GM21723 (cell line): ENCODE measurements around the gene ERN2.
"Not testable (repeated sequence)": the region's sequence is repeated elsewhere in the genome, so short reads cannot be mapped to it uniquely, and the experiment has no call there.

Experiments used
- ATAC-seq: cut with Tn5 transposase; IDR thresholded peaks from one replicate; pipeline ENCODE4 v1.9.1; 2021; ENCODE audit warnings: mild to moderate bottlenecking, moderate library complexity; ENCODE audit not compliant: unreplicated experiment

ERN2 gene

DNA sequence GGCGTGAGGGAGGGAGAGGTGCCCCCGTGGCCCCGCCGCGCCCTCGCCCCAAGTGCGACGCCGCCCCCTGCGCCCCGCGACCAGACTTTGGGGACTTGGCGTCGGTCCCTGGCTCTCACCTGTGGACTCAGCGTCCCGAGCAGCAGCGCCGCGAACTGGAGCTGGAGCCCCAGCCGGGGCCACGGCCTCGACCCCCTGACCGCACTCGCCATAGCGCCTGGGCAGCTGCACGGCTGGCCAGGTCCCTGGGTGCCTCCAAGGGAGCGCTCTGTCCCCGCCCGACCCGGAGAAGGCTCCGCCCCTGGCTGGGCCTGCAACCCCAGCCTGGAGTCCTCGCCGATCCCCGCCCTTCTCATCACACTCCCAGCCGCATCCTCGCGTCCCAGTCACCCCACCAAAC is at the start of gene ERN2:
Gene ERN2 (minus strand): TSS at position 247 of the 400 bp plus-strand sequence. CDS start 35 bp downstream, at position 212.
- no peak for ATAC-seq

DNA sequence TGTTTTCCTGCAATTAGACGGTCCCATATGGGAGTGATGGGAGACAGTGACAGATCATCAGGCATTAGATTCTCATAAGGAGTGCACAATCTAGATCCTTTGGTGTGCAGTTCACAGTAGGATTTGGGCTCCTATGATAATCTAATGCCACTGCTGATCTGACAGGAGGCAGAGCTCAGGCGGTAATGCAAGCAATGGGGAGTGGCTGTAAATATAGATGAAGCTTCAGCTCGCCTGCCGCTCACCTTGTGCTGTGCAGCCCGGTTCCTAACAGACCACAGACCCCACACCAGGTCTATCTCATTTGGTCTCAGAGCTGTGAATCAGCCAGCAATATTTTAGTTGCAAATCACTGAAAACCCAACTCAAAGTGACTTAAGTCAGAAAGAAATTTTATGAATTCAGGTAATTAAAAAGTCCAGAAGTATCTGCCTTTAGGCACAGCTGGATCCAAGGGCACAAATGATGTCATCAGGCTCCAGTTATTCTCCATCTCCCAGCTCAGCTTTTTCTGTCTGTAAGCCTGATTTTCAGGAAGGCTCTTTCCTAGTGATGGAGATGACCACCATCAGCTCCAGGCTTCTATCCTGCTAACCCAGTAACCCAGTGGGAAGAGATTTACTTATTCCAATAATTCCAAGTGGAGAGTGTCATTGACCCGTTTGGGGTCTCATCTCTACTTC is 45.1 kb upstream of the ERN2 start:
- no peak for ATAC-seq

DNA sequence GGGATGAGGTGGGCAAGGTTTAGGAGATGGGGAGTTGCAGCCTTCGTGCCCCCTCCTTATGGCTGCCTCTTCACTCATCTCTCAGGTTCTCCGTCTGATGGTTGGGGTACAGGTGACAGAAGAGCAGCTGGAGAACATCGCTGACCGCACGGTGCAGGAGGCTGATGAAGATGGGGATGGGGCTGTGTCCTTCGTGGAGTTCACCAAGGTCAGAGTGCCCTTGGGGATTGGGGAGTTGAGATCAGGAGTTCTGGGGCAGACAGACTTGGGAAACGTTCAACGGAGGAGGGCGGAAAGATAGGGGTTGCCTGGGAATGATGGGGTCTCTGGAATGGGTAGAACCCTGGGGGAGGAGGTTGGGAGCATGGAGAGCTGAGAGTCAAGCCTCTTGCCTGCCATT is 44.1 kb upstream of the ERN2 start:
- no peak for ATAC-seq

DNA sequence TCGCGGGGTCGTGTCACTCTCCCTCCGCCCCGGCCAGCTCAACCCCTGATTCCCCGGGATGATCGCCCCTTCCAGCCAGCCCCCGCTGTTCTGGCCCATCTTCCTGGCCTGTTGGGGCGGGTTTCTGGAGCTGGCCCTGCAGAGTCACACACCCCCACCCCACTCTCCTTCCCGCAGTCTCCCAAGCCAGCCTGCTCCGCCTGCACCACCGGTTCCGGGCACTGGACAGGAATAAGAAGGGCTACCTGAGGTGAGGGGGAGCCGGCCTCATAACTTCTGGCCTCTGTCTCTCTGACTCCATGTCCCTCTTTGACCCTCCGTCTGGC is 42.4 kb upstream of the ERN2 start:
- ATAC-seq, result no peak

DNA sequence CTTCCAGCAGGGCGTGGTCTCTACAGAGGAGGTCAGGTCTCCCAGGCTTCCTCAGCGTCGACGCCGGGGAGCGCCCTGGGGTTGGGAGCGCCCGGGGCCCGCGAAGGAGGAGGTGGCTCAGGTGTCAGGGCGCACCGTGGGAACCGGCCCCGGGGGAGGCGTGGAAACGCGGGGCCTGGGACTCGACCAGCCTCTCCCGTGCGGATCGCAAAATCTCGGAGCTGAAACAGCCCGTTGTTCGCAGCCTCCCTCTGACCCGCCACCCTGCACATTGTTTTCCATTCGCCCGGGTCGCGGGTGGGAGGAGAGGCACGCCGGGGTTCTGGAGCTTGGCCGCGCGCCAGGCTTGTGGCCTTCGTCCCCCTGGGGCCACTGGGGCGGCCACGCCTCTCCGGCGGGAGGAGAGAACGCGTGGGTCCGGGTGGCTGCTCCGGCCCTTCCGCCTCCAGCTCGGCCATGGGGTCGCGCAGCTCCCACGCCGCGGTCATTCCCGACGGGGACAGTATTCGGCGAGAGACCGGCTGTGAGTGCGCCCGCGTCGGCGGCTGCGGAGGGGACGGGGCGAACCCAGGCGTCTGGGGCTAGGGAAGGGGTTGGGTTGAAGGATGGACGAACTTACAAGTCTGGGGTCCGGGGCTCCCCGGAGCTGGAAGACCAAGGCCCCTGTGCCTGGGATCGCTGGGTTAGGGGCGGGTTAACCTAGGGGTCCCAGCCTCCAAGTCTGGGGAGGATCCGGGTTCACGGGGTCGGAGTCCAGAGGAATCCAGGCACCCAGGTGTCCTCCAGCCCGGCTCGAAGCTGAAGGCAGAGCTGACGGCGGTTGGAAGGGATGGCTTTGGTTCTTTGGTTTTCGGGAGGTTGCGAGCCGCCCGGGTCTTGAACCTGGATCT is 41.8 kb upstream of the ERN2 start, which contains the start of gene CHP2:
Gene CHP2 (plus strand): TSS at position 433 of the 890 bp plus-strand sequence. CDS start 24 bp downstream, at position 457.
- ATAC-seq, result no peak

DNA sequence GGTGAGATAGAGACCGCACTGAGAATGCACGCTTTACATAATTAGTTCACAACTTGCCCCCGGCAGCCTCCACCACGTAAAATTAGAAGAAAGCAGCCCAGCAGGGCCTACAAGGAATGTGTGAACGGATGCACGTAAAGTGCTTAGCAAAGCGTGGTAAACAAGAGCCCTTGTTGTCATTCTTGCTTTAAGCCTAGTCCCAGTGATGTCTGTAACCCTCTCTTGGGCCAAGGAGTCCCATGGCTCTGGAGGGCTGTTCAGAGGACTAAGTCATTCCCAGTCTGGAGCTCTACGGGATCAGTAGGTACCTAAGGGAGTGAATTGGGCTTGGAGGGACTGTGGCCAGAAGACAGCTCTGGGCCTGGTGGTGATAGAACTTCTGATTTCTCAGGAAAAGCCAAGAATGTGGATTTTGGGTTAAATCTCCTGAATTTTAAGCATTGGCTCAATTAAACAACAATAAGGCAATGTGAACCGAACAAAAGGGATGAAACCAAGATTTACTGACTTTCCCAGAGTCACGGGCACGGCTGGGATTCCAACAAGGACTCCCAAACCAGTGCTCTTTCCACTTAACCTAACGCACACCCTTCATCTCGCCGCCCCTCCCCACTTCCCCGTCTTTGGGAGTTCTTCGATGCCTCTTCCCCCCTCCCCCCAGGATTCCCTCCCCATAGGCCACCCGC is 41.0 kb upstream of the ERN2 start:
- no peak for ATAC-seq

DNA sequence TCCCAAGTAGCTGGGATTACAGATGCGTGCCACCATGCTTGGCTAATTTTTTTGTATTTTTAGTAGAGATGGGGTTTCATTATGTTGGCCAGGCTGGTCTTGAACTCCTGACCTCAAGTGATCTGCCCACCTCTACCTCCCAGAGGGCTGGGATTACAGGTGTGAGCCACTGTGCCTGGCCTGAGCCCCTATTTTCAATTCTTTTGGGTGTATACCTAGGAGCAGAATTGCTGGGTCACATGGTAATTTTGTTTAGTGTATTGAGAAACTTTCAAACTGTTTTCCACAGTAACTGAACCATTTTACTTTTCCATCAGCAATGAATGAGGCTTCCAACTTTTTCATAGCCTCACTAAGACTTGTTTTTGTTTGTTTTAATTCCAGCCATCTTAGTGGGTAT is 38.0 kb upstream of the ERN2 start:
- ATAC-seq, result not testable (repeated sequence)

DNA sequence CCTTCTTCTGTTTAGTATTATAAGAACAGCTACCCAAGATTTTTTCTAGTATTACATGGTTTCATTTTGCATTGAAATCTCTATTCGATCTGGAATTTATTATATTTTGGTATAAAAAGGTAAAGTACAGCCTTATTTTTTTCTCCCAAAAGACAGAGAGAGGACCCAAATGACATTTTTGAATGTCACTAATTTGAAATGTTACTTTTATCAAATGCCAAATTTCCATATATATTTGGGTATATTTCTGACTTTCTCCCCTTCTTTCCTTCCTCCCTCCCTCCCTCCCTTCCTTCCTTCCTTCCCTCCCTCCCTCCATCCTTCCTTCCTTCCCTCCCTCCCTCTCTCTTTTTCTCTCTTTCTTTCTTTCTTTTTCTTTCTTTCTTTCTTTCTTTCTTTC is 35.6 kb upstream of the ERN2 start:
- ATAC-seq, result no peak

DNA sequence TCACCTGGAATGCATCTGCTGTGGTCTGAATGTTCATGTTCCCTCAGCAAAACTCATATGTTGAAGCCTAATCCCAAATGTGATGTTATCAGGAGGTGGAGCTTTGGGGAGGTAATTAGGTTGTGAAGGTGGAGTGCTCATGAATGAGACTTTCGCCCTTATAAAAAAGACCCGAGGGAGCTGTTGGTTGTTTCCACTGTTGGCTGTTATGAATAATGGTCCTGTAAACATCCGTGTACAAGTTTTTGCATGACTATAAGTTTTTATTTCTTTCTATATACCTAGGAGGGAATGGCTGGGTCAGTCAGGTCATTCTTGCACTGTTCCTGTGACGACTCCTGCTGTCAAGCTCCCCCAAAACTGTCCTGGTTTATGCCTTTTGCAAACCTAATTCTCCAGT is 32.2 kb upstream of the ERN2 start:
- ATAC-seq, result no peak

DNA sequence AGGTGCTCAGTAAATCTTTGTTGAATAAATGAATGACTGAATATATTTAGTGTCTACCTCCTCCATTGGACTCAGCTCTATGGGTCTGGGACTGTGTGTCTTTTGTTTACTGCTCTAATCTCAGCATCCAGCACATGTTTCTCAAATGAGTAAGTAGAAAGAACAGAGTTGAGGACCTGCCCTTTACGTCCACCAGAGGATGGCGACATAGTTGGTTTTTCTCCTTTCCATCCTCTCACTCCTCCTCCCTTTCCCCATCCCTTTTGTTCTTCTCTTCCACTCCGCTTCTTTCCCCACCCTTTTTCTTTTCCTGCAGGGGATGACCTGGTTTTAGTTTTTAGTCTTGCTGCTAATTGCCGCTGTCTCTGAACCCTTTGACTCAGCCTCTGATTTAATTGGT is 29.7 kb upstream of the ERN2 start:
- ATAC-seq, result no peak

DNA sequence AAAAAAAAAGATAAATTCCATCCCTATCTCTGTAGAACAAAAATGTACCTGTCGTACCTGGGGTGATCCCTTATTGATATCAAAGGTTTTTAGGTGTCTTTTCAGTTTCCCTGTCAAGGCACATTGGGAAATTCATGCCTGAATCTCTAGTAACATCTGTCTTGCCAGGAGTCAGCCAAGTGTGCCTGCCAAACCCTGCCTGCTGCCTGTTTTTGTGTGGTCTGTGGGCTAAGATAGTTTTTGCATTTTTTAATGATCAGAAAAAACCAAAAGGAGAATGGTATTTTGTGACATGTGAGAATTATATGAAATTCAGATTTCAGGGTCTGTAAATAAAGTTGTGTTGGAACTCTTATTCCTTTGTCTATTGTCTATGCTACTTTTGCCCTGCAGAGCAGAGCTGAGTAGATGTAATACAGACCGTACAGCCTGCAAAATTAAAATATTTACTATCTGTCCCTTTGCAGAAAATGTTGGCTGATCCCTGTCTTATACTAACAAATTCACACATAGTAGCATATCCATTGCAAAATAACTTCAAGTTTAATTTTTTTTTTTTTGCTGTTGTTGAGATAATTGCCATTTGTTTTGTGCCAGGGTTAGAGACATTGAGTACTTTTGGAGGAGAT is 28.8 kb upstream of the ERN2 start:
- no peak for ATAC-seq

DNA sequence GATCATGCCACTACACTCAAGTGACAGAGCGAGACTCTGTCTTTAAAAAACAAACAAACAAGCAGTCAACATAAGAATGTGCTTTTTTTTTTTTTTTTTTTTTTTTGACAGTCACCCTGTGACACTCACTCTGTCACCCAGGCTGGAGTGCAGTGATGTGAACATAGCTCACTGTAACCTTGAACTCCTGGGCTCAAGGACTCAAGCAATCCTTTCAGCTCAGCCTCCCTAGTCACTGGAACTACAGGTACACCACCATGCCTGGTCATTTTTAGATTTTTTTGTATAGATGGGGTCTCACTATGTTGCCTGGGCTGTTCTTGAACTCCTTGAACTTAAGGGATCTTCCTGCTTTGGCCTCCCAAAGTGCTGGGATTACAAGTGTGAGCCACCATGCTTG is 26.5 kb upstream of the ERN2 start:
- ATAC-seq, result no peak

DNA sequence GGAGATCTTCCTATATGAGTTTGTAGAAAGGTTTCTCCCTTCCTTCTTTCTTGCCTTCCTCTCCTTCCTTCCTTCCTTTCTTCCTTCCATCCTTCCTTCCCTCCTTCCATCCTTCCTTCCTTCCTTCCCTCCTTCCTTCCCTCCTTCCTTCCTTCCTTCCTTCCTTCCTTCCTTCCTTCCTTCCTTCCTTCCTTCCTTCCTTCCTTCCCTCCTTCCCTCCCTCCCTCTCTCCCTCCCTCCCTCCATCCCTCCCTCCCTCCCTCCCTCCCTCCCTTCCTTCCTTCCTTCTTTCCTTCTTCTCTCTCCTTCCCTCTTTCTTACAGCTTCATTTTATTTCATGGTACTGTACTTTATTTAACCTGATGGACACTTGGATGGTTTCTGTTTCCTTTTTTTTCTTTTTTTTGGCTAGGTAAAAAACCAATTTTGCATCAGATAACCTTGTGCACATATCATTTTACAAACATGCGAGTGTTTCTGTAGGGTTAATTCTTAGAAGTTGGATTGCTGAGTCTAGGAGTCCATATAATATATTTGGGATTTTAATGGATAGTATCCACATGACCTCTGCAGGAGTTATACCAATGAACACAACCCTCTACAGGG is 24.5 kb upstream of the ERN2 start:
- ATAC-seq, result not testable (repeated sequence)

DNA sequence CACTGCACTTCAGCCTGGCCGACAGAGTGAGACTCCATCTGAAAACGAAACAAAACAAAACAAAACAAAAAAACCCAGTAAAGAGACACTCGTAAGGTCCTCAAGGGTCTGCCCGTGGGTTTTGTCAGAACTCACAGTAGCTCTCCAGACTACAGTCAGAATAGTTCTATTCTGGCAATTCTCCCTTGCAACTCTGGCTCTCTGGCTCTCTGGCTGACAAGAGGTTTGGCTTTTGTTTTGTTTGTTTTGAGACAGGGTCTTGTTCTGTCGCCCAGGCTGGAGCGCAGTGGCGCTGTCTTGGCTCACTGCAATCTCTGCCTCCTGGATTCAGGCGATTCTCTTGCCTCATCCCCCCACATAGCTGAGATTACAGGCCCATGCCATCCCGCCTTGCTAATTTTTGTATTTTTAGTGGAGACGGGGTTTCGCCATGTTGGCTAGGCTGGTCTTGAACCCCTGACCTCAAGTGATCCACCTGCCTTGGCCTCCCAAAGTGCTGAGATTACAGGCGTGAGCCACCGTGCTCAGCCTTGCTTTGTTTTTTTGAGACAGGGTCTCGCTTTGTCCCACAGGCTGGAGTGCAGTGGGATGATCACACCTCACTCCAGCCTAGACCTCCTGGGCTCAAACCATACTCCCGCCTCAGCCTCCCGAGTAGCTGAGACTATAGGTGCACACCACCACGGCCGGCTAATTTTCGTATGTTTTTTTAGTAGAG is 21.3 kb upstream of the ERN2 start:
- ATAC-seq, result no peak

DNA sequence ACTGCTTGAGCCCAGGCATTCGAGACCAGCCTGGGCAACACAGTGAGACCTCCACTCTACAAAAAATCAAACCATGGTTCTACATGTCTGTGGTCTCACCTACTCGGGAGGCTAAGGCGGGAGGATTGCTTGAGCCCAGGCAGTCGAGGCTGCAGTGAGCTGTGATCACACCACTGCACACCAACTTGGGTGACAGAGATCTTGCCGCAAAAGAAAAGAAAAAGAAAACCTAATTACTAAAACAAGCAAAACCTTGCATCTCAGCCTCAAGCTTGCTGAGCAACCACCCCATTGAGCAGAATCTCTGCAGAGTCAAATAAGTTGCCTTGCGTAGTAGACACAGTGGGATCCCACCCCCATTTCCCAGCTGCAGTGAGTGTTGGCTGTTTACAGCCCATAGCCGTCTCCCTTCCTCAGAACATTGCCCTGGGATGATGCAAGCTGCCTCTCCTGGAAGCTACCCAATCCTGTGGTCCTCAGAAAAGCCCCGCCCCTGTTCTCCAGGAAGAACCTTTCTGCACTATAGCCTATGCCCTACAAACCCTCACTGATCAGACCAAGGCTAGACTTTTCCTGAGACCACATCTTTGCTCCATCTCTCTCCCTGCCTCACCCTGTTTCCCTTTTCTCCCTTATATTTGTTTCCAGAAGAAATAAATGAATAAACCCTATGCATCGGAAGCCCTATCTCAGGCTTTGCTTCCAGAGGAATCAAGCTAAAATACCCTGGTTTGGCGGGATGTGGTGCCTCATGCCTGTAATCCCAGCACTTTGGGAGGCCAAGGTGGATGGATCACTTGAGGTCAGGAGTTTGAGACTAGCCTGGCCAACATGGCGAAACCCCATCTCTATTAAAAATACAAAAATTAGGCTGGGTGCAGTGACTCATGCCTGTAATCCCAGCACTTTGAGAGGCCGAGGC is 16.7 kb upstream of the ERN2 start:
- ATAC-seq, result no peak

DNA sequence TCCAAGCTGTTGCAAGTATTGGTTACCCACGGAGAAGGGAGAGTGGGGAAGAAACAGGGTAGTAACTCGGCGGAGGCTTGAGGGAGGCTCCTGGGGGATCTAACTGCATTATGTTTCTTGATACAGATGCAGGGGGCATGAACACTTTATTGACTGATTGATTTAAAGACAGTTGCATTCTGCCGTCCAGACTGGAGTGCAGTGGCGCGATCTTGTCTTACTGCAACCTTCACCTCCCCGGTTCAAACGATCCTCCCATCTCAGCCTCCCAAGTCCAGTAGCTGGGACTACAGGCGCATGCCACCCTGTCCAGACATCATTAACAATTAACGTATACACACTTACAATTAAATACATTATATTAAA is 15.1 kb upstream of the ERN2 start:
- no peak for ATAC-seq

DNA sequence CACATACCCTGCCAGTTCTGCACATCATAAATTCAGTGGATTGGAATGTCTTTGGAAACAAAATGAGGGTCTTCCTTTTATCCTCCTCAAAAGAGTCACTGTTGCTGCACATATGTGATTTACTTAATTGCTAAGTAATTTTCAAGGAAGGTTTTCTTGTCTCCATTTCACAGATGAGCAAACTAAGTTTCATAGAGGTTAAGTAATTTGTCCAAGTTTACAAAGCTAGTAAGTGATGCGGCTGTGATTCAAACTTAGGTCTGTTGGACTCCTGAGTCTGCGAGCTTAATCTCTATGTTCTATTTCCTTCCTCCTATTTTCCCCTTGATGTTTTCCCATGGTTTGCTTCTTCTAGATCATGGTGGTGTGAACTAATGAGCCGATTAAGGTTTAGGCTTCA is 13.7 kb upstream of the ERN2 start:
- no peak for ATAC-seq

DNA sequence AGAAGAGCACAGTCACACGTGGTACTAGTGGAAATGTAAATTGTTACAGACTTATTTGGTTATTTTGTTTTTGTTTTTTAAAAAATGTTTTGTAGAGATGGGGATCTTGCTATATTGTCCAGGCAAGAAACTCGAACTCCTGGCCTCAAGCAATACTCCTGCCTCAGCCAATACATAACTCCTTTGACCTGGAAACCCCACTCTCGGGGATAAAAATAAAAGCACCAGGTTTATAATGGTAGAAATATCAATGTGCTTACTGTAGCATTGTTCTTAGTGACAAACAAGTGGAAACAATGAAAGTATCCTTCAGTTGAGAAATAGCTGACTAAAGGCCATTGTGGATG is 11.7 kb upstream of the ERN2 start:
- ATAC-seq, result no peak

DNA sequence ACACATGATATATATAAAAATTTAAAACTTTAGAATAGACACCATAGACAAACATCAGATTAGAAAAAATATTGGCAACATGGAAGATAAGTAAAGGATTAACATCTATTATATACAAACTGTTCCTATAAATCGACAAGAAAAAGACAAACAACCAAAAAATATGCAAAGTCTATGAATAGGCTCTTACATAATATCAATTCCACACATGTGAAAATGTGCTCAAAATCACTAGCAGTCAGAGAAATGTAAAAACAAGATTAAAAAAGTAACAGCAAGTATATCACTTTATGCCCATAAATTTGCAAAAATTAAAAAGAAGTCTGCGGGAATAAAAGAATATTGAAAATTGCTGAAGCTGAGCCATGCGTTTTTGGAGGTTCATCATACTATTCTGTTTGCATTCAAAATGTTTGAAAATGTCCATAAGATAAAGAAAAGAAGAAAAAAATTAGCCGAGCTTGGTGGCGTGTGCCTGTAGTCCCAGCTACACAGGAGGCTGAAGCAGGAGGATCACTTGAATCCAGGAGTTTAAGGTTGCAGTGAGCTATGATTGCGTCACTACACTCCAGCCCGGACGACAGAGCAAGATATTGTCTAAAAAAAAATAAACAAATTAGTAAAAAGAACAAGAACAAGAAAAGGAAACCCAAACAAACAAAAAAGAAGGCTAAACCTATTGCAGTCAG is 11.2 kb upstream of the ERN2 start:
- no peak for ATAC-seq
